ENCODE measurements around the gene MIEF1.

GRCh38 chr22:39546889-39547586 is 44.9 kb downstream of the MIEF1 start:
- TF ChIP-seq CTCF (IDR thresholded peaks at IDR 0.05) (no peak), POLR2A (IDR thresholded peaks at IDR 0.05) (no peak)

All from gastroesophageal sphincter (tissue), 3 donors.